ENCODE results near the gene SMIM28. TPM values are rescaled to one million over a fixed set of nuclear protein-coding genes. Genes with fewer than 3 reads are reported as not detected.

SMIM28 gene
- total and polyA plus RNA-seq, 2 donors (not counting 3 experiments of a cell fraction or from before 2014, with no cell fraction given) = not detected

- no peak overlapping the region for H2AFZ ChIP-seq (ENCODE audit: low read depth, low read length)
- H3K79me2 ChIP-seq (ENCODE audit: control insufficient read depth, insufficient read depth, low read length) = no peaks in the 10 kb centered on the region
- CTCF ChIA-PET = no interaction called here
- H4K20me1 ChIP-seq (replicated peaks; ENCODE audit: control insufficient read depth, extremely low read depth, insufficient read depth, low read length) = no peaks in the 10 kb centered on the region
- no peak overlapping the region for H3K9ac ChIP-seq (replicated peaks; ENCODE audit: extremely low read depth, insufficient read depth, low read length)
- H3K4me2 ChIP-seq (ENCODE audit: insufficient read depth, low read length) = no peak overlapping the region
- H3K27ac ChIP-seq (ENCODE audit: insufficient read depth, low read depth, low read length) = no peak overlapping the region
- no peaks in the 10 kb centered on the region for H3K9me1 ChIP-seq (replicated peaks; ENCODE audit: control insufficient read depth, extremely low read depth, insufficient read depth, low read length)
- no peaks in the 10 kb centered on the region for H3K27me3 ChIP-seq (ENCODE audit: control insufficient read depth in 2 of 2, insufficient read depth in 2 of 2, low read length in 2 of 2)
- no peaks in the 10 kb centered on the region for H3K4me1 ChIP-seq (ENCODE audit: control insufficient read depth, extremely low read depth, insufficient read depth, low read length)
- H3K36me3 ChIP-seq (ENCODE audit: control insufficient read depth in 2 of 2, extremely low read depth in 1 of 2, insufficient read depth in 2 of 2, low read length in 2 of 2) = peaks cover 0 to 2% of the 10 kb centered on the region in 2 experiments
- dilution Hi-C loops (cut with MboI; ENCODE audit: extremely low pct_ligation_motif_present, low sequenced_read_pairs) = no loop called here
- H3K4me3 ChIP-seq (replicated peaks in 1 of 3; ENCODE audit: insufficient read depth in 1 of 3, low read depth in 1 of 3, low read length in 3 of 3) = no peak overlapping the region
- intact Hi-C loops (cut with micrococcal nuclease) = no loop called here
- no TSS peak for BruUV-seq (replicated peaks)
- no peak for TF ChIP-seq CTCF (IDR thresholded peaks at IDR 0.05; ENCODE audit: extremely low read depth in 1 of 2, insufficient read depth in 1 of 2, low read depth in 1 of 2, low read length in 2 of 2)
- TF ChIP-seq POLR2A (IDR thresholded peaks at IDR 0.05; ENCODE audit: low read depth, low read length) = no peak
- TF ChIP-seq EZH2 (IDR thresholded peaks at IDR 0.05; ENCODE audit: borderline replicate concordance, low read depth, low read length, severe bottlenecking) = no peak
- TF ChIP-seq POLR2AphosphoS5 (IDR thresholded peaks at IDR 0.05; ENCODE audit: insufficient read depth, low read depth, low read length) = no peak
- TF ChIP-seq JUN (IDR thresholded peaks at IDR 0.05; ENCODE audit: borderline replicate concordance, insufficient read depth, insufficient read length, low read depth) = no peak
- no peak for TF ChIP-seq GATA2 (IDR thresholded peaks at IDR 0.05; ENCODE audit: insufficient read depth, insufficient read length, low read depth, low read length)
- TF ChIP-seq MYC (IDR thresholded peaks at IDR 0.05; ENCODE audit: low read depth, low read length) = no peak
- TF ChIP-seq, protein P1, sequence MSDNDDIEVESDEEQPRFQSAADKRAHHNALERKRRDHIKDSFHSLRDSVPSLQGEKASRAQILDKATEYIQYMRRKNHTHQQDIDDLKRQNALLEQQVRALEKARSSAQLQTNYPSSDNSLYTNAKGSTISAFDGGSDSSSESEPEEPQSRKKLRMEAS (IDR thresholded peaks at IDR 0.05; ENCODE audit: insufficient read depth, insufficient read length) = no peak
- TF ChIP-seq FOS (IDR thresholded peaks at IDR 0.05; ENCODE audit: borderline replicate concordance, insufficient read depth, low read length) = no peak
- FAIRE-seq (no peak), DNase-seq (ENCODE audit: low read depth, low spot score) (no peak)
- POLR2A ChIA-PET = no interaction called here
- no peaks in the 10 kb centered on the region for H3K9me3 ChIP-seq (replicated peaks; ENCODE audit: control insufficient read depth, insufficient read depth, low read length)
These were observed 43.7 kb upstream of the SMIM28 start for GRCh38 chr6:138334000-138334399.
